Stimulated activated naive CD4-positive, alpha-beta T cell treated with Interleukin-2 at 50 U/mL for 16 hours (primary cell): ENCODE results near the gene ETF1.

Experiments
- DNase-seq: peaks from one replicate; lab custom pipeline; 2025; lab: John Stamatoyannopoulos, UW

ETF1 gene

DNA sequence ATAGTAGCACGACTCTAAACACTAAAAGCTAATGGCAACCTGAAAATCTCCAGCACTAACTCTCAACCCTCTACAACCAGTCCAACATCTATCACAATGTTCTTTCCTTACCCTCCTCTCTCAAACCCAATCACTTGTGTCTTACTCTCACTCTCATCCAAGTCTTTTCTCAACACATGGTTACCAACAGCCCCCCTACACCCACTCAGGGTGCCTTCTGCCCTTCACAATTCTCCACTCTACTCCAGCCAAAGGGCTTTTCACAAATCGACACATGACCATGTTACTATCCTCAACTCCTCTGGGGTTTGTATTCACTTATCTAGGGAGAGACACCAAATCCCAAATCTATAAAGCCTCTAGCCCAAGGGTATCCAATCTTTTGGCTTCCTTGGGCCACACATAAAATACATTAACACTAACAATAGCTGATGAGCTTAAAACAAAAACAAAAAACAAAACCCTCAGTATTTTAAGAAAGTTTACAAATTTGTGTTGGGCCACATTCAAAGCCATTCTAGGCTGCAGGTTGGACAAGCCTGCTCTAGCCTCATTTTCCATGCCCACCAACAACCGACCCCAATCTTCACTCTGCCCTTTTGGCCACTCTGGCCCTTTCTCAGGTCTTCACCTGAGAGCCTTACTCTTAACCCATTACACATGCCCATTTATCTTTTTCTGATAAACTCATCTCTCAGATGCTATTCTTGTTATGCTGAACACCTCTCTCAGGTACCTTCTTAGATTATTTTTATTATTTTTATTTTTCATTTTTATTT, 20.5 kb upstream of the ETF1 start:
- DNase-seq, result no peak

DNA sequence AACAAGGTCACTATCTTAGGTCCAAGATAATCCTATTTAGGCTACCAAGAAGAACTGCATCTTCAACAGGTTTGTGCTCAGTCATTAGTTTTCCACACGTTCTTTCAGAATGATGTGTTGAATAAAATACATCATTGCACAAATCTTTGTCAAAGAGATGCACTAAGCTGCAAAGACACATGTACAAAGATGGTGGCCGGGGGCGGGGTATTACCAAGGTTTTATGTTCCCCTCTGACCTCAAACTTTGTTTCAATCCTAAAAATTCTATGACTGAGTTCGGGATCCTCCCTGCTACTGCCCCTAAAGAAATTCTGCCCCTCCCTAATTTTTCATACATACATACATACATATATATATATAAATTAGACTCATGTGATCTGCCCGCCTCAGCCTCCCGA, 17.9 kb upstream of the ETF1 start:
- no peak for DNase-seq

DNA sequence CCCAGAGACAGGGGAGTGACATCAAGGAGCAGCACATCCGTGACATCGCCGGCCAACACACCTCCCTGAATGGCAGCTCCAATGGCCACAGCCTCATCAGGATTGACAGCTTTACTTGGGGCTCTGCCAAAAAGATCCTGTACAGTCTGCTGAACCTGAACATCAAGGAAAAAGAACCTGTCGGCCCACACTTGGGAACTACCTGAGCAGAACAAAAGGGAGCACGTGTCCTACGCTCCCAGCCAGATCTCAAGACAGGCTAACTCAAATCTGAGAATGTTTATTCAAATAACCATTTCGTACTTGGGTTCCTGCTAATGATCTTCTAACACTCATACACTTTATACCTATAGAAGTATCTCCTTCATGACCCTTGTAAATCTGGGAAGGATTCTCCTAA, 16.9 kb upstream of the ETF1 start:
- DNase-seq, result no peak

DNA sequence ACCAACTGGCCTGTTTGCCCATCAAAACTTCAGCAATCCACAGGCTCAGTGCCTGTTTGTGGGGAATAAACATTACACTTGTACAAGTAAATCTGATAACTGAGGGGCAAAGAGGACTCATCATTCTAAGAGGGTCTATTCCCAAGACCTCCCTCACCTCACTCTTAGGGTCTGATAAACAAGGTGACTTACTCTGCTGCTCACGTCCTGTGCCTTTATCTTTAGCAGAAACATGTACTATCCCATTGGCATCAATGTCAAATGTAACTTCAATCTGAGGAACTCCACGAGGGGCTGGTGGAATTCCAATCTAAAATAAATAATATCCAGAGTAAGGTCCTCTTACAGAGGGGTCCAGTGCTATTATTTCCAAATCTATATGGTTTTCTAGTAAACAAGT, 14.6 kb upstream of the ETF1 start:
- no peak for DNase-seq

DNA sequence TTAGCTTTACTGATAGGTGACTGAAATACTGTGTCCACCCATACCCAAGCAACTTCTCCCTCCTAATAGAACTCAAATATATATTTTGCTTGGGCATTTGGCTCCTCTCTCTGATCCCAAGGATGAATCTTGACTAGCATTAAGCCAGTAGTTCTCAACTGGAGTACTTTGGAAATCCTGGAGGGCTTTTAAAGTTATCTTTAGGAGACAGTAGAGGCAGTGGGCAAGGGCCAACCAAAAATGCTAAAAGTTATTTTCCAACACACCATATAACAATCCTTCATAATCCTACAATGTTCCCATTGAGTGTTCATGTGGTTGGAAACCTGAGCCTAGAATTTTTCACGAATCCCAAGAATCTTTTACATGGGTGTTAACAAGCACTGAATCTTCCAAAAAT, 11.1 kb upstream of the ETF1 start:
- DNase-seq, result no peak

DNA sequence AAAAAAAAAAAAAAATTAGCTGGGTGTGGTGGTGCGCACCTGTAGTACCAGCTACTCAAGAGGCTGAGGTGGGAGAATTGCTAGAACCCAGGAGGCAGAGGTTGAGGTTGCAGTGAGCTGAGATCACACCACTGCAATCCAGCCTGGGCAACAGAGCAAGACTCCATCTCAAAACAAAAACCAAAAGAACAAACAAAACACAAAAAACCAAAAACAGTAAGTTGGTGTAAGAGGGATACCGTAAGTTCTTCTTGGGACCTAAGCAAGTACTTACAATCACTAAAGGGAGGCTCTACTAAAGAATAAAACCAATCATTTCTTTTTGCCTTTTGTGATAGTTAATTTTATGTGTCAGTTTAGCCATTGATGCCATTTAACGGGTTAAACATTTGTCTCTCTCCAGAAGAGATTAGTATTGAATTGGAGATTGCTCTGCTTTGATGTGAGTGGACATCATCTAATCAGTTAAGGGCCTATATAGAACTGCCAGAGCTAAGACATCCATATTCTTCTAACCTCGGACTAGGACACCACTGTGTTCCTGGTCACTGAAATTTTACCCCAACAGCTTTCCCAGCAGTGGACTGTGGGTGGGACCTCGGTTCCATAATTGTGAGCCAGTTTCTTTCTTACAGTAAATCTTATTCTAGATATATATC, 10.5 kb upstream of the ETF1 start:
- DNase-seq, result no peak

DNA sequence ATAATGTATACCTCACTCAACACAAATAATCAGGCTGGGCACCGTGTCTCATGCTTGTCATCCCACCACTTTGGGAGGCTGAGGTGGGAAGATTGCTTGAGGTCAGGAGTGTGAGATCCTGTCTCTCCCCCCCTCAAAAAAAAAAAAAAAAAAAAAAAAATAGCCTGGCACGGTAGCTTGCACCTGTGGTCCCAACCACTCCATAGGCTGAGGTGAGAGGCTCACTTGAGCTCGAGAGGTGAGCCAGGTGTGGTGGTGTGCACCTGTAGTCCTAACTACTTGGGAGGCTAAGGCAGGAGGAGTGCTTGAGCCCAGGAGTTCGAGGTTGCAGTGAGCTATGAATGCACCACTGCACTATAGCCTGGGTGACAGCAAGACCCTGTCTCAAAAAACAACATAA, 9.6 kb upstream of the ETF1 start:
- DNase-seq, result no peak

DNA sequence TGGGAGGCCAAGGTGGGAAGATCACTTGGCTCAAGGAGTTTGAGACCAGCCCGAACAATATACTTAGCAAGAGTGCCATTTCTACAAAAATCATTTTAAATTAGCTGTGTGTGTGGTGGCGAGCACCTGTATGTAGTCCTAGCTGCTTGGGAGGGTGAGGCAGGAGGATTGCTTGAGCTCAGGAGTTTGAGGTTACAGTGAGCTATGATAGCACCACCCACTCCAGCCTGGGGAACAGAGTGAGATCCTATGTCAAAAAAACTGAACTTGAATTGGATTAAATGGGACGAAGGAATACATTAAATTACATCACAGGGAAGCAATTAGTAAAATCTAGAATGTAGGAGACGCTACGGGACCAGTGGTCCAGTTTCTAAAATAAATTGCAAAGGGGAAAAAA, 6.4 kb upstream of the ETF1 start:
- no peak for DNase-seq

DNA sequence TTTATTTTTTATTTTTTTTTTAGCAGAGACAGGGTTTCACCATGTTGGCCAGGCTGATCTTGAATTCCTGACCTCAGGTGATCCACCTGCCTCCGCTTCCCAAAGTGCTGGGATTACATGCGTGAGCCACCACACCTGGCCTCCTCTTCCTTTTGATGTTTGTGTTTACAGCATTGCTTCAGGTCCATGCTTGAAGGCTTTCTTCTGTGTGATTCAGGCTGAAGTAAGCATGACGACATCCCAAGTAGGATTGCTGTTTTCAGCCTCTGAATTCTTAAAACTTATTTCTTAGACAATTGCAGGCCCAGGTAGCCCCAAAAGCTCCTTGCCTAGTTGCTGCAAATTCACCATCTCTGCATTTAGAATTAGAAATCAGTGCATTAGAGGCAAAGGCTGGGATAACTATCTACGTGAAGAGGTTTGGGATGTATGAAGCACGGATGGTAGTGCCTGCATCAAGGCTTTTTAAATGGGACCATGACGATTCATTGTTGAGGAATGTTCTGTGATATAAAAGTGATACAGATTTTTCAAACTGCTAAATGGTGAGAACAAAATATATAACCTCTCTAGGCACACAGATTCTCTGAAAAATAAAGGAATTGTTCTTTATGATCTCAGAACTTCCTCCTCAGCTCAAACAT, 3.0 kb upstream of the ETF1 start:
- DNase-seq, result no peak

DNA sequence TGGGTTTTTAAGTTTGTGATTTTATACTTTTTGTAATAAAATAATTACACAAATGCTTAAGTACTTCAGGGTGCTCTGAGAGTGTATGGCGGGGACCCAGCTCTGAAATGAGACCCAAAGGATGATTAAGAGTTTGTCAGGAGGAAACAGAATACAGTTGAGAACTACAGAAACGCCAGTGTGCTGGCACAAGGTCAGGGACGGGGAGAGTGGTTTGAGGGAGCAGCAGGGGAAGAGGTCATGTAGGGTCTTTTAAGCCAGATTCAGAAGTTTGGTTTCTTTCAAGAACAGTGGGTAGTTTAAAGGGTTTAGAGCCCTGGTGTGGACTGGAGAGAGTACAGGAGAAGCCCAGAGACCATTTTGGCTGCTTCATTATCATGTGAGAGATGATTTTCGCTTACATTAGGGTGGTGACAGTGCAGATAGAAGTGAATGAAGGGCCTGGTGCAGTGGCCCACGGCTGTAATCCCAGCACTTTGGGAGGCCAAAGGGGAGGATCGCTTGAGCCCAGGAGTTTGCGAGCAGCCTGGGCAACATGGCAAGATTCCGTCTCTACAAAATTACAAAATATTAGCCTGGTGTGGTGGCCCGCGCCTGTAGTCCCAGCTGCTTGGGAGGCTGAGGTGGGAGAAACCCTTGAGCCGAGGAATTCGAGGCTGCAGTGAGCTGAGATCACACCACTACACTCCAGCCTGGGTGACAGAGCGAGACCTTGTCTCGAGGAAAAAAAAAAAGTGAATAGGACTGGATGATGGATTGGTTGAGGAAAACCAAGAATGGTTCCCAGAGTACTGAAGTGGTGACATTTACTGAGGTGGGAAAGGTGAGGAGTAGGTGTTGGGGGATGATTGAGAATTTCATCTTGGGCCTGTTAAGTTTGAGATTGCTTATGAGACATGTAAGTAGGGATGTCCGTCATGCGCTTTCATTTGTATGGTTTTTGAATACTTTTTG, 1.4 kb upstream of the ETF1 start:
- DNase-seq, result no peak

DNA sequence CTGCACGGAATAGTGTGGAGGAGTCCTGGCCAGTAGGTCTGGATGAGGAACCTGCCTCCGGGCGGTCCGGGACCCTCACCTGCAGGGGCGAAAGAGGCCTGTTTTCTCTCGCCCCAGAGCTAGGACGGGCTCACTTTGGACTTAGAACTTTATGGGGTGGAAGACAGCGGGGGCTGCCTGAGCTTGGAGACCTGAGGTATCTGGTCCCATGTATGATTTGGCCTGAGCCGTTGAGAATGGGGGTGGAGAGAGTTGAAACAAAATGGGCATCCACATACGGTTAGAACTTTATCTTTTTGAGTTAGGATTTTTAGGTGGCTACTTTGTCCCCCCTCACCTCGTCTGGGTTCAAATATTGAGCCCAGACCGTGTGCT, 681 bp upstream of the ETF1 start:
- no peak for DNase-seq

DNA sequence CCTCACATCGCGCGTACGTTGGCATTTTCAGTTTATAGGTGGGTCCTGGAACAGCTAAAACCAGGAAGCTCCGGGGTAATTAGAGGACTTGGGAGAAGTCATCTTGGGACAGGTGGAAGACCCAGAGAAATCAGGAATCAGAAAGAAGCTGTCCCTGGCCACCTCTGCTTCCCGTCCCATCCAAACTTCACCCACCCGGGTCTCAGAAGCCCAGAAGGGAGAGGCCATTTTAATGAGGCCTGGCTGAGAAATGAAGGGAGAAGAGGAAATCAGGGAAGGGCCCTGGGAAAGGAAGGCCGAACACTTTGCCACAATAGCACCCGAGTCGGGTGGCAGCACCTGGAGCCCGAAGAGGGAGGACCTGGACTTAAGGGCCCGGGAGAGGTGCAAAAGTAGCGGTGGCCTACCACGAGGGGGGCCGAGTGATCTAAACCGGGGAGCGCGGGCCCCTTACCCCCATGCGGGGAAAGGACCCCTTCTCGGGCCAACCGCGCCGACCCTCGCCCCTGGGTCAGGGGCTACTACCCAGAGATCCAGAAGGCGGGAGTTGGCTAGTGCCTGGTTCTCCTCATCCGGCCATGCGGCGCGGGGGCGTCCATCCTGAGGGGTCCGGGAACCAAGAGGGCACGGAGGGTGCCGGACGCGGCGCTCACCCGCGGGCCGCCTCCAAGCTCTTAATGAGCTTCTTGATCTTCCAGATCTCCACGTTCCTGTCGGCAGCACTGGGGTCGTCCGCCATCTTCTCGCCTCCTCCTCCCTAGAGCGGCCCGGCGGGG, 668 bp downstream of the ETF1 start:
- no peak for DNase-seq

DNA sequence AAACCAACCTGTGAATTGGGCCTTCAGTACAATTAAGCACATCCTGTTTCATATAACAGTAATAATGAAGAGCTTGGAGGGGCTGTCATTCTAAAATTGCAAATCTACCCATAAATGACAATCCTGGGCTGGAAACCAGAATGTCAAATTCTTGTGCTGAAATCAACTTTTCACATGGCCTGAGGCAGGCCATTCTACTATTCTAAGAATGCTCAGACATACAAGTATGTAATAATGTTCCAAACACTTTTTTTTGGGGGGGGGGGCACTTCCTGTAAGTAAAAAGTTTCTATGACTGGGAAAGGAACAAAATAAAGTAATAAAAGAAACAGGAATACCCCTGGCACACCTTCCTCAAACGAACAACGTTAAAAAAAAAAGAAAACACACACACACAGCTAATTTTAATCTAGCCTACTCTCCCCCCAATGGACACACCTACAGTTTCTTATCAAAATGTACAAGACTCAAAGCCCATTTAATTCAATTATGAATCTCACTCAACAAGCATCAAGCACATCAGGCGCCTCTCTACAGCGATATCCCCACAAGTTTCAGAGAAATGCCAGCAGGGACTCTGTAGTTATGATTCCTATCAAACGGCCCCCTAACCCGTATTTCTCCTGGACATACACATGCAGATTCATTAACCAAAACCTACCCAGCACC, 1.4 kb downstream of the ETF1 start:
- DNase-seq, result no peak

DNA sequence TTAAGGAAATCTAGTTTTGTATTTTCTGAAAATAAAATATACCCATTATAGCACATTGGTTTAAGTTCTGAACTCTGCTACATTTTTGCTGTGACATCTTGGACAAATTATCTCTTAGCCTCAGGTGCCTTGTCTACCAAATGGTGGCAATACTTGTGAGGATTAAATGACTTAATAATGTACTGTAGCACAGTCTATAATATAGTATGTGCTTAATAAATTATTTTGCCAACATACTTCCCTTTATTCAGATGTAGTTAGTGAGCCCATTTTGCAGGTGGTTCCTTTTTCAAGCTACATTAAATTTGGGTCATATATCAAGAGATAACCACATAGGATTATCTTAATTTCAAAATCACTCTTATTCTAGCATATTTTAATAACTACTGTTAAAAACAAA, 3.2 kb downstream of the ETF1 start:
- DNase-seq, result no peak

DNA sequence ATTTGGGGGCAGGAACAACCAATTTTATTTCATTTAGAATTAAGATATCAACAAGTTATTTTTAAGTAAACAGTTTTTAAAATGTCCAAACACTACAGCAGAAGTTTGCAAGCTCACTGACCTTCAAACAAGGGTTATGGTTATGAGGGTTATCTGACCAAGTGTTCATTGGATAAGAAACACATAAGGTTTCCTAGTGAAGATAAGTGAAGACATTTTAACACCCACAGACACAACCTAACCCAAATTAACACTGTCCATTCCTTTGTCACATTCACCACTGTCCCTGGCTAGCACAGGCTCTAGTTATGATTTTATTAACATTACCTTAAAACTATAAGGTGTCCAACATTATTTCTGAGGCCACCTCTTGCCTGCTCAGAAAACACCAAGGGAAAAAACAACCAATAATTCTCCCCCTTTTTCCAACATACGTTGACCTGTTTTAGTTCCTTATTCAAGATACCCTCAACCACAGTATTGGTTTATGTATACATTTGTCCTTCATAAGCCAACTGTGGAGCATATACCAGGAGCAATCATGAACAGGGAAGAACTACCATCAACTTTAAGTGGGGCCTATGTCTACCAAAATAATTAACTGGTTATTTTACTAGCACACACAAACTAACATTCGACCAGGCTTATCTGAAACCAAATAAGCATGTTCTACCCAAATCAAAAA, 4.0 kb downstream of the ETF1 start:
- no peak for DNase-seq

DNA sequence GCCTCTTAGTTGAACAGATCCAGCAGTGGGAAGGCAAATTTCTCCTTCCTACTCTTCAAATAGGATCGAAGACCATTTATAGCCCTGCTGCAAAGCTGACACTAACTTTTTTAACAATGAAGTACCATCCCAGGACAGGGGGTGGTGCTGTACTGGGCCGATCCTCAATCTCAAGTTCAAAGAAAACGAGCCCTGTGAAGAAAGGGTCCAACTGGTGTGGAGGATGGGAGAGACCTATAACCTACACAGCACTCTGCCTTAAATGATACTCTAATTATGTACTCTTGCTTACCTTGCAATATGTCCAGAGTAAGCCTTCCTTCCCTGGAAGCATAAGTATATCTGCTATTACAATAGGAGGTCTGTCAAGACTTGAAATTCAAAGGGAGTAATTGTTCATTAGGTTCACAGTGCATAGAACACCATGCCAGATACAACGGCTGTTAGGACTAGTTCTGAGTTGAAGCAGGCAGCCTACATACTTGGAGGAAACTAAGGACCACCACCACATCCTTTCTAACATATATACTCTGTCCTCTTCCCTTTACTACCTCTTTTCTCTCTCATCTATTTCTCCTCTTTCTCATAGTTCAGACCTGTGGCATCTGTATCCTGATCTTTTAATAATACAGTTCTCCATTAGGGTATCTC, 6.2 kb downstream of the ETF1 start:
- no peak for DNase-seq

DNA sequence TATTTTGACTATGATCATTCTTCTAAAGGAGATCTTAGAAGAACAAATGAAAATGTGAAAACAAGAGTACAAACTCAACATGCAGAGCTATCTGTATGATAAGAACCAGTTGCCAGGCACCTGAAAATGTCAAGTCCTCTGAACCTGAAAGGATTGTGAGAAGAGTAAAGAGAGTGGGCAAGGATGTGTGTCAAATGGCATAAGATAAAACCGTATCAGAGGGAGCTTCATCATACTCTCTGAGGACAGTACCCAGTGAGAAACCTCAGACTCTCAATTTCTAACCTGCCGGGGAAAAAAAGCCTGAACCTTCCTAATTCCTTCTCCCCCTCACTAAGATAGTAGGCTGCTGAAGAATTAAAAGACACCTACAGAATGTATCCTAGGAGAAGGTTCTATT, 6.8 kb downstream of the ETF1 start:
- DNase-seq, result no peak

DNA sequence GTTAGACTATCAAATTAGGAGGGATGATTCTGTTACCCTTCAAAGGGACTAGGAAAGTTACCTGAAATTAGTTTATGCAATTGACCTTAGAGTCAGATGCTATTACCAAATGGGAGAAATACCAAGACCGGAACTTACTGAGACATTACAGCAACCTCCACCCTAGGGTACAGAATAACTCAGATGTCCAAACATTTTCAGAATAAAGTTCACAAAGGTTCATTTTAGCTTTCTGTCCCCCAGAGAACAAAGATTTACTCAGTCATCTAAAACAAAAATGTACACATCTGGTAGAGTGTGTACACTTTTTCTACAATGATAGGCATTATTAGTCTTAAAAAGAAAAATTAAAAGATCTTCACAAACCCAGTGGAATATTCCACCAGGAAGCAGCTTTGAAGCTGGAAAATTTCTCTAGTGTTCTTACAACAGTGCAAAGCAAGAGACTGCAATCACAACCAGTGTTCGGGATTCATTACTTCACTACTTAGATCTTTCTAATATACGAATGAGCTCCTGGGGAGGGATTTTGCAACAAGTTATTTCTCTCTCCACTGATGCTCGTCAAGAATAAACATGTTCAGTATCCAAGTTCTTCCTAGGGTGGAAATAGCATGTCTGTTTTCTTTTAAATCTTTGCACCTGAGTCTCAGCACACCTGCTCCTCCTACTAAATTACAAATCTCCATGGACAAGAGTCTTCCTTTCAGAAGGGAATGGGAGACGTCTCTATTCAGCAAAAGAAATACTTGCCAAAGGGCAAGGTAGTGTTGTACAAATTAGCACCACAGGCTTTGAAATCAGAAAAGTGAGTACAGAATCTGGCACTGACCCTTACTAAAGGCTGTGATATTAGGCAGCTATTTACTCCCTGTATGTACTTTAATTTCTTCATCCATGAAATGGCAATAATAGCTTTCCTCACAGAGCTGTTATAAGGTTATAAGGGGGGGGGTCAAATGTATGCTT, 8.8 kb downstream of the ETF1 start:
- no peak for DNase-seq

DNA sequence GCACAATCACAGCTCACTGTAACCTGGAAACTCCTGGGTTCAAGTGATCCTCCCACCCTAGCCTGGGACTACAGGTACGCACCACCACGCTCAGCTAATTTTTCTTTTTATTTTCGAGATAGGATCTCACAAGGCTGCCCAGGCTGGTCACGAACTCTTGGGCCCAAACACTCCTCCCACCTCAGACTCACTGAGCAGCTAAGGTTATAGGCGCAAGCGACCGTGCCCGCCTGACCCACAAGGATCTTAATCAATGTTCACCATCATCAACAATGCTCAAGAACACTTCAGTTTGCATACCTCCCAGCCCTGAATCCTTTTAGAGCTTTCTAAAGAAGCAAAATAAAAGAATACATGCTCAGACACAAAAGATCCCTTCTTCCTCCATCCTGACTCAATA, 13.2 kb downstream of the ETF1 start:
- DNase-seq, result no peak
